Muscle layer of colon (tissue), 2 donors: Measurements from ENCODE around the gene VIPR2.
"Not testable (repeated sequence)": the region's sequence is repeated elsewhere in the genome, so short reads cannot be mapped to it uniquely, and the experiment has no call there.

Experiments used
- H3K27ac ChIP-seq: one replicate; pipeline ENCODE4 v1.7.0; 2013; ENCODE audit warnings: low read depth, mild to moderate bottlenecking, low read length, moderate library complexity
- H3K27me3 ChIP-seq, 2 donors: one replicate each; pipeline ENCODE4 v1.7.0; 2013; ENCODE audit warnings: low read length in 2 of 2, mild to moderate bottlenecking in 2 of 2; ENCODE audit not compliant: insufficient read depth in 2 of 2, control insufficient read depth in 1 of 2
- H3K36me3 ChIP-seq: one replicate; pipeline ENCODE4 v1.7.0; 2013; ENCODE audit warnings: mild to moderate bottlenecking, low read length; ENCODE audit not compliant: insufficient read depth
- H3K4me1 ChIP-seq: one replicate; pipeline ENCODE4 v1.7.0; 2013; ENCODE audit warnings: mild to moderate bottlenecking, low read length; ENCODE audit not compliant: insufficient read depth
- H3K4me3 ChIP-seq, 2 donors: one replicate each; pipeline ENCODE4 v1.7.0; 2013; ENCODE audit warnings: low read length in 2 of 2, low read depth in 1 of 2, mild to moderate bottlenecking in 1 of 2, moderate library complexity in 1 of 2
- H3K9ac ChIP-seq: one replicate; pipeline ENCODE4 v1.7.0; 2013; ENCODE audit warnings: low read length
- H3K9me3 ChIP-seq: one replicate; pipeline ENCODE4 v1.7.0; 2013; ENCODE audit warnings: mild to moderate bottlenecking, low read length
- donor health status: abdominal sarcoma.
- donor health status: Adenocarcinoma of cecum.

VIPR2 gene

GRCh38 chr7:159136846-159137245, 7.8 kb downstream of the VIPR2 start:
- Histone ChIP-seq H3K27me3 (no peaks in the 10 kb centered on the region), H3K9ac (no peak overlapping the region), H3K27ac (no peak overlapping the region), H3K4me1 (peaks cover 5% of the 10 kb centered on the region), H3K4me3 (no peak overlapping the region), H3K36me3 (peaks cover 6% of the 10 kb centered on the region), H3K9me3 (no peaks in the 10 kb centered on the region)

GRCh38 chr7:159136442-159136841, 8.2 kb downstream of the VIPR2 start:
- Histone ChIP-seq H3K9ac (no peak overlapping the region), H3K27me3 (no peaks in the 10 kb centered on the region), H3K4me1 (peaks cover 3% of the 10 kb centered on the region), H3K9me3 (no peaks in the 10 kb centered on the region), H3K4me3 (no peak overlapping the region), H3K36me3 (peaks cover 6% of the 10 kb centered on the region), H3K27ac (no peak overlapping the region)

DNA sequence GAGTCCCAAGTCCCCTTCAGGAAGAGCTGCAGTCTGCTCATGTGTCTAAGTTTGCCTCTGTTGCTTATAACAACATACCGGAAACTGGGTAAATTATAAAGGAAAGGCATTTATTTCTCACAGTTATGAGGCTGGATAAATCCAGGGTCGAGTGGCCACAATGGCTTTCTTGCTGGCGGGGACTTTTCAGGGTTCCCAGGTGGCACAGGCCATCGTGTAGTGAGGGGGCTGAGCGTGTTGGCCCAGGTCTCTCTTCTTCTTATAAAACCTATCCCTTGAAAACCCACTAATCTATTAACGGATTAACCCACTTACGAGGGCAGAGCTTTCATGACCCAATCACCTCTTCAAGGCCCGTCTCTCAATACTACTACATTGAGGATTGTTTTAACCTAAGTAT, 8.7 kb downstream of the VIPR2 start:
- H3K27me3 ChIP-seq = no peaks in the 10 kb centered on the region
- H3K4me1 ChIP-seq = no peaks in the 10 kb centered on the region
- no peaks in the 10 kb centered on the region for H3K9me3 ChIP-seq
- H3K27ac ChIP-seq = no peak overlapping the region
- no peak overlapping the region for H3K4me3 ChIP-seq
- no peak overlapping the region for H3K9ac ChIP-seq
- H3K36me3 ChIP-seq = peaks cover 6% of the 10 kb centered on the region

DNA sequence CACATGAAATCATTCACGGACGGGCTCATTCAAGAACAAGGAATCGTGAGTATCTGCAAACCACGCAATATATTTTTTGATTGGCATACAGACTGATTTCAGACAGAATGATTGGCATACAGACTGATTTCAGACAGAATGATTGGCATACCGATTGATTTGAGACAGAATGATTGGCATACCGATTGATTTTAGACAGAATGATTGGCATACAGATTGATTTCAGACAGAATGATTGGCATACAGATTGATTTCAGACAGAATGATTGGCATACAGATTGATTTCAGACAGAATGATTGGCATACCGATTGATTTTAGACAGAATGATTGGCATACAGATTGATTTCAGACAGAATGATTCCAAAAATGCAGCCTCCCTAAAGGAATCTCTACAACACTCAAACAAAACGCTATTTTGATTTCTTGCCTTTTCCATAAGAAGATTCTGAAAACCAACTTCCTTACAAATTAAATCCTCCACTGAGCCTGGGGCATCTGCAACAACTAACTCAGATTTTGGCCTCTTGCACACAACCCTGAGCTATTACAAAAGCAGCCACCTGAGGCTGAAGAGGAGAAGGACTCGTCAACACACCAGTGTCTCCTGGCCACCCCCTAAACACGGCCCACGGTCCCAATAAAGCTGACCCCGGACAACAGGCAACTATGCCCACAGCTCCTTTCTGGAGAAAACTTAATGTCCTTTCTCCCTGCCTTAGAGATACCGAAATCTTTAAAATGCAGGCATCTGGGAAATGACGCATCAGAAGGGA, 11.8 kb downstream of the VIPR2 start:
- H3K27me3 ChIP-seq, H3K4me3 ChIP-seq, H3K9me3 ChIP-seq, H3K36me3 ChIP-seq, H3K4me1 ChIP-seq, H3K9ac ChIP-seq, H3K27ac ChIP-seq: not testable (repeated sequence)

DNA sequence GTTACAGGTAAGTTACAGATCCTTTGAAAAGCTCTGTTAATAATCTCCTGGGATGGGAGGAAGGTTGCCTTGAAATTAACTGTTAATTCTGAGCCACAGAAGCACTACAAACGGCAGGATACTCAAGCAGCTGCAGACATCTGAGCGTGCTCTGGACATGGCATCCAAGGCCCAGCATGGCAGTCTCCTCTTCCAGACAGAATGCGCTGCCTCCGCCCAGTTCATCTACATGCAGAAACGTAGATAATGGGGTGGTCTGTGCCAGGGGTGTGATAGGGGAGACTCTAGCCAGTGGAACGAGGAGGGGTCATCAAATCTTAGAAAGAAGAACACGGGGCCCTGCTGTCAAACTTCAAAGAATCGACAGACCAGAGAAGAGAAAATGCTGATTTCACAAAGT, 13.8 kb downstream of the VIPR2 start:
- no peaks in the 10 kb centered on the region for H3K9me3 ChIP-seq
- no peaks in the 10 kb centered on the region for H3K4me1 ChIP-seq
- peaks cover 0 to 5% of the 10 kb centered on the region in 2 donors for H3K27me3 ChIP-seq
- no peak overlapping the region for H3K27ac ChIP-seq
- H3K36me3 ChIP-seq = no peaks in the 10 kb centered on the region
- no peak overlapping the region for H3K4me3 ChIP-seq
- H3K9ac ChIP-seq = no peak overlapping the region

DNA sequence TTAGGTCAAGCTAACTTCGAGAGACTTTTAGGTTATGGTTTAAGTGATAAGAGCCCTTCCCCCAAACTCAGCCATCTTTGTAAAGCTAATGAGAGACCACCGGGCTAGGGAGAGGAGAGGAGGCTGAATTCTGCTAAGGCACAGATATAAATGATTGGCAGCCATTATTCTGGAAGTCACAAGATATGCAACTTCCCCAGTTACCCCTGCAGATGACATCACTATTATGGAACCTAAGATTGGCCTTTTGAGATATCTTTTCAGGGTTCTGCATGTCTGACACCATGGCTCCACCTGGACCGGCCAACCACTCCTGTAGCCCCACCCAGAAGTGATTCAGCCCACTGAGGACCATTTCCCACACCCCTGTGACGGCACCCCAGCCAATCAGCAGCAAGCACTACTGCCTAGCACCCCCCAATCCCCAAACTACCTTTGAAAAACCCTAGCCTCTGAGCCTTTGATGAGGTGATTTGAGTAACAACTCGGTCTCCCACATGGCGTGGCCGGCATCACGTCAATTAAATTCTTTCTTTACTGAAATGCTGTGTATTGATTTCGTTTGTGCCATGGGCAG, 14.4 kb downstream of the VIPR2 start:
- Histone ChIP-seq H3K27me3 (peaks cover 0 to 5% of the 10 kb centered on the region in 2 donors), H3K27ac (no peak overlapping the region), H3K36me3 (no peaks in the 10 kb centered on the region), H3K9ac (no peak overlapping the region), H3K4me1 (no peaks in the 10 kb centered on the region), H3K9me3 (no peaks in the 10 kb centered on the region), H3K4me3 (no peak overlapping the region)

DNA sequence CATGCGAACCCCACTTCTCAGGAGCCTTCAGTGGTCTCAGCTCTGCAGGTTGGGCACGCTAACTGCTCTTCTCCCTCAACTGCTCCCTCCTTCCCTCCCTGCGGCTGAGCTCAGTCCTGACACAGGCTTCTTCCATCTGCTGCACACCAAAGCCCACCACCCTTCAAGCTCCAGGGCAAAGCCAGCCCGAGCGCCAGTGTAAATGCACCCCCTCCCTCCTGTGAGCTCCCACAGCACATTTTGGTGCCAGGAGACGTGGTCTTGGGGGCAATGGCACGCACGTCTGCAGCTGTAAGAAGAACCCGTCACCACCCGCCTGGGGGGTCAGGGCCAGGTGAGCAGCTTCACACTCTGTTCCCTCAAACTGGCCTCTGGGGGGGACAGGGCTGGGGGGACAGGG, 15.9 kb downstream of the VIPR2 start:
- Histone ChIP-seq H3K27me3 (peaks cover 0 to 5% of the 10 kb centered on the region in 2 donors), H3K36me3 (no peaks in the 10 kb centered on the region), H3K9ac (no peak overlapping the region), H3K9me3 (no peaks in the 10 kb centered on the region), H3K4me1 (no peaks in the 10 kb centered on the region), H3K27ac (no peak overlapping the region), H3K4me3 (no peak overlapping the region)

DNA sequence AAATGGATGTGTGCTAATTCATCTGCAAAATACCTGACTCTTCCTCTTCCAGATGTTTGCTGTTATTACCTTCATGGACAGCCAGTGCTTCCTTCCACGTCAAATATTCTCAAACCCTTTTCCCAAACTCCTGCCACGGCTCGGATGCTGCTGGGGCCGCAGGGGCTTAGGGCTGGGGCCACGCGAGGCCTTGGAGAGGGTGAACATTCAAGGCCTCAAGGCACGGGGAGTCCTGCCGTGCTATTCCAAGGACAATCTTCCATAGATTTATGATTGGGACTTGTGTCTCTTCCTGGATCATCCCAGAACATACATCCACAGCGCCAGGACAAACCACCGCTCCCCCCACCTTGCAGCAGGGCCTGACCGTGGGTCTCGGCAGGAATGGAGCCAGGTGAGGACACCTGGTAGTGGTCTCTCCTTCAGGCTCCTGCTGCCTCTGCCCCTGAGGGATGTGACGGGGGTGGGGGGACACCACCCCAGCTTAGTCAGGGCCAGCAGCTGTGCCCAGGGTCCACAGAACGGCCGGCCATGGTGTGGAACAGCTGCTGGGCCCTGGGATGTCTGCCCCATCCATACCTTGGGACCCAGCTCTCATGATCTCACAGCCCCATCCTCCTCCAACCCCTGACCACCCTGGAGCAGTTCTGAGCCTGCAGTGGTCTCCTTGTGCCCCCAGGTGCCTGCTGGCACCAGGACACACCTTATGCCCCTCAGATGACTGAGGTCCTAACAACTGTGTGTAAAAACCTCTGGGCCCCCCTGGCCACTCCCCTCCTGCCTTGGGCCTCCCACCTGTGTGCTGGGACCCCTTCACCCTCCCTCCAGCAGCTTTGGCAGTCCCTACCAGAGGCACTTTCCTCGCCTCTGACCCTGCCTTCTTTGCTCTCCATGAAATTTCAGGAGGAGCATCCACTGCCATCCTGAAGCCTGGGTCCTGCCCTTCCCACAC, 16.7 kb downstream of the VIPR2 start:
- peaks cover 0 to 5% of the 10 kb centered on the region in 2 donors for H3K27me3 ChIP-seq
- no peaks in the 10 kb centered on the region for H3K4me1 ChIP-seq
- no peak overlapping the region for H3K27ac ChIP-seq
- no peaks in the 10 kb centered on the region for H3K36me3 ChIP-seq
- no peak overlapping the region for H3K4me3 ChIP-seq
- H3K9ac ChIP-seq = no peak overlapping the region
- no peaks in the 10 kb centered on the region for H3K9me3 ChIP-seq

- Histone ChIP-seq H3K4me3 (no peak overlapping the region), H3K27me3 (peaks cover 0 to 5% of the 10 kb centered on the region in 2 donors), H3K27ac (no peak overlapping the region), H3K36me3 (no peaks in the 10 kb centered on the region), H3K4me1 (no peaks in the 10 kb centered on the region), H3K9me3 (no peaks in the 10 kb centered on the region), H3K9ac (no peak overlapping the region)
Measured at GRCh38 chr7:159126311-159127260, 18.1 kb downstream of the VIPR2 start.

GRCh38 chr7:159125955-159126270, 18.8 kb downstream of the VIPR2 start:
- Histone ChIP-seq H3K4me1 (no peaks in the 10 kb centered on the region), H3K27ac (no peak overlapping the region), H3K9ac (no peak overlapping the region), H3K9me3 (no peaks in the 10 kb centered on the region), H3K27me3 (peaks cover 0 to 5% of the 10 kb centered on the region in 2 donors), H3K36me3 (no peaks in the 10 kb centered on the region), H3K4me3 (no peak overlapping the region)
